MM.1S (cell line): Measurements from ENCODE around the gene TRIM15.
"Not testable (repeated sequence)": the region's sequence is repeated elsewhere in the genome, so short reads cannot be mapped to it uniquely, and the experiment has no call there.

ENCODE experiments used
- DNase-seq: peaks from one replicate; pipeline ENCODE4 v3.0.0-alpha.2; 2015
- H2AFZ ChIP-seq: fragments of 300-600 bp; sonication (generic); 2 replicates; pipeline ENCODE4 v1.6.0; 2016; ENCODE audit warnings: antibody characterized with exemption, low read length
- H3F3A ChIP-seq: fragments of 300-600 bp; sonication (generic); 2 replicates; pipeline ENCODE4 v1.6.1; 2016; ENCODE audit warnings: mild to moderate bottlenecking, antibody characterized with exemption, low read length, moderate library complexity, mixed read lengths; ENCODE audit not compliant: insufficient read depth
- H3K27ac ChIP-seq: fragments of 300-600 bp; sonication (generic); 2 replicates; pipeline ENCODE4 v1.5.1; 2016; ENCODE audit warnings: mild to moderate bottlenecking, low read length
- H3K27me3 ChIP-seq: fragments of 300-600 bp; sonication (generic); replicated peaks from 2 replicates; pipeline ENCODE4 v1.6.0; 2016; ENCODE audit warnings: low read length; ENCODE audit not compliant: insufficient read depth
- H3K36me3 ChIP-seq: fragments of 300-600 bp; sonication (generic); replicated peaks from 2 replicates; pipeline ENCODE4 v1.6.1; 2016; ENCODE audit warnings: mild to moderate bottlenecking, low read length, mixed read lengths; ENCODE audit not compliant: insufficient read depth
- H3K4me1 ChIP-seq: fragments of 300-600 bp; sonication (generic); 2 replicates; pipeline ENCODE4 v1.6.1; 2016; ENCODE audit warnings: low read length, mixed read lengths
- H3K4me2 ChIP-seq: fragments of 300-600 bp; sonication (generic); 2 replicates; pipeline ENCODE4 v1.6.0; 2016; ENCODE audit warnings: low read depth, low read length
- H3K4me3 ChIP-seq: fragments of 300-600 bp; sonication (generic); 2 replicates; pipeline ENCODE4 v1.5.1; 2016; ENCODE audit warnings: low read length, mixed read lengths
- H3K79me2 ChIP-seq: fragments of 300-600 bp; sonication (generic); 2 replicates; pipeline ENCODE4 v1.6.1; 2016; ENCODE audit warnings: mixed run types, low read length, mixed read lengths
- H3K9ac ChIP-seq: fragments of 300-600 bp; sonication (generic); 2 replicates; pipeline ENCODE4 v1.6.1; 2016; ENCODE audit warnings: low read length, mixed read lengths
- H3K9me2 ChIP-seq: fragments of 300-600 bp; sonication (generic); replicated peaks from 2 replicates; pipeline ENCODE4 v1.6.1; 2016; ENCODE audit warnings: mild to moderate bottlenecking, low read length, mixed read lengths; ENCODE audit not compliant: insufficient read depth
- H3K9me3 ChIP-seq: fragments of 300-600 bp; sonication (generic); replicated peaks from 2 replicates; pipeline ENCODE4 v1.6.1; 2016; ENCODE audit warnings: mild to moderate bottlenecking, low read length, mixed read lengths; ENCODE audit not compliant: insufficient read depth
- H4K20me1 ChIP-seq: fragments of 300-600 bp; sonication (generic); 2 replicates; pipeline ENCODE4 v1.6.1; 2016; ENCODE audit warnings: mild to moderate bottlenecking, low read length, moderate library complexity, mixed read lengths; ENCODE audit not compliant: insufficient read depth
- CTCF ChIP-seq: fragments of 300-600 bp; sonication (generic); IDR thresholded peaks from 2 replicates; pipeline ENCODE4 v1.5.1; 2016; ENCODE audit warnings: antibody characterized with exemption, low read length, mixed read lengths
- EZH2 ChIP-seq: fragments of 300-600 bp; sonication (generic); optimal IDR thresholded peaks from 2 replicates; pipeline ENCODE3; 2017; ENCODE audit warnings: low read depth, mild to moderate bottlenecking, antibody characterized with exemption, low read length, mixed read lengths
- EZH2phosphoT487 ChIP-seq: fragments of 300-600 bp; sonication (generic); IDR thresholded peaks from 2 replicates; pipeline ENCODE4 v1.6.1; 2018; ENCODE audit warnings: antibody characterized with exemption, low read length

The TRIM15 gene

GRCh38 chr6:30214657-30214982, 51.3 kb downstream of the TRIM15 start:
- DNase-seq: no peak
- peak overlapping the region; percentile 92 for H3K4me3 ChIP-seq
- H3K36me3 ChIP-seq: no peaks in the 10 kb centered on the region
- peaks cover 13% of the 10 kb centered on the region; the same call in 1 of the 2 replicates for H4K20me1 ChIP-seq
- H3K27ac ChIP-seq: peak overlapping the region; percentile 94; the same call in 1 of the 2 replicates
- peaks cover 6% of the 10 kb centered on the region for H3F3A ChIP-seq
- no peaks in the 10 kb centered on the region for H3K9me3 ChIP-seq
- H3K27me3 ChIP-seq: no peaks in the 10 kb centered on the region
- peaks cover 32% of the 10 kb centered on the region for H3K79me2 ChIP-seq
- H3K4me2 ChIP-seq: peak overlapping the region; percentile 93
- peaks cover 19% of the 10 kb centered on the region for H3K4me1 ChIP-seq
- H3K9ac ChIP-seq: peak overlapping the region; percentile 93; the same call in 1 of the 2 replicates
- no peak for TF ChIP-seq CTCF
- no peak for TF ChIP-seq EZH2
- no peaks in the 10 kb centered on the region for H3K9me2 ChIP-seq
- peak overlapping the region; percentile 100 for H2AFZ ChIP-seq

- Histone ChIP-seq H3K4me2 (no peak overlapping the region), H3K9me3 (no peaks in the 10 kb centered on the region), H3K9me2 (no peaks in the 10 kb centered on the region), H3F3A (peaks cover 6% of the 10 kb centered on the region), H3K27ac (no peak overlapping the region), H3K27me3 (no peaks in the 10 kb centered on the region), H3K79me2 (peaks cover 20% of the 10 kb centered on the region), H4K20me1 (0 out of 2 replicates have a peak, but pooled peaks cover 10% of the 10 kb centered on the region), H3K4me1 (peaks cover 17% of the 10 kb centered on the region), H3K36me3 (no peaks in the 10 kb centered on the region), H3K4me3 (no peak overlapping the region), H2AFZ (no peak overlapping the region), H3K9ac (no peak overlapping the region)
- no peak for DNase-seq
- no peak for TF ChIP-seq EZH2
- no peak for TF ChIP-seq EZH2phosphoT487
- no peak for TF ChIP-seq CTCF
Observed at GRCh38 chr6:30216096-30216495, 52.8 kb downstream of the TRIM15 start.

GRCh38 chr6:30219244-30219643, 55.9 kb downstream of the TRIM15 start:
- Histone ChIP-seq H3K4me3 (no peak overlapping the region), H3K4me1 (peaks cover 5% of the 10 kb centered on the region; the same call in 1 of the 2 replicates), H3K4me2 (no peak overlapping the region), H3F3A (no peaks in the 10 kb centered on the region), H2AFZ (peak overlapping the region; percentile 49; the same call in 1 of the 2 replicates), H3K9me2 (no peaks in the 10 kb centered on the region), H4K20me1 (no peaks in the 10 kb centered on the region), H3K27me3 (no peaks in the 10 kb centered on the region), H3K36me3 (no peaks in the 10 kb centered on the region), H3K27ac (no peak overlapping the region), H3K9ac (no peak overlapping the region), H3K79me2 (no peaks in the 10 kb centered on the region), H3K9me3 (no peaks in the 10 kb centered on the region)
- TF ChIP-seq EZH2 (no peak), CTCF (peak; percentile 91)
- DNase-seq: peak; percentile 52

GRCh38 chr6:30221395-30221794, 58.0 kb downstream of the TRIM15 start:
- not testable (repeated sequence) for H3K79me2 ChIP-seq

GRCh38 chr6:30221956-30222355, 58.6 kb downstream of the TRIM15 start:
- not testable (repeated sequence) for DNase-seq, H3K9ac ChIP-seq, H3K27me3 ChIP-seq, H3K4me1 ChIP-seq, H2AFZ ChIP-seq, H3K9me2 ChIP-seq, H3K9me3 ChIP-seq, H3K36me3 ChIP-seq, H4K20me1 ChIP-seq, H3K4me3 ChIP-seq, H3K4me2 ChIP-seq, H3K27ac ChIP-seq, H3F3A ChIP-seq, H3K79me2 ChIP-seq

More at GRCh38 chr6:30221395-30221794, 58.0 kb downstream of the TRIM15 start:
- H3K27ac ChIP-seq, H3K9me3 ChIP-seq, H3K4me1 ChIP-seq, H4K20me1 ChIP-seq, H3K36me3 ChIP-seq, H3K9ac ChIP-seq, H3K4me2 ChIP-seq, H3F3A ChIP-seq, H3K27me3 ChIP-seq, DNase-seq, H3K9me2 ChIP-seq, H2AFZ ChIP-seq, H3K4me3 ChIP-seq: not testable (repeated sequence)
